HG03159 (cell line): ENCODE data around the gene PREPL.

Experiments
- ATAC-seq: cut with Tn5 transposase; IDR thresholded peaks from one replicate; pipeline ENCODE4 v1.9.1; 2021; ENCODE audit warnings: mild to moderate bottlenecking, moderate library complexity; ENCODE audit not compliant: unreplicated experiment

PREPL gene

GRCh38 chr2:44297431-44297830, 63.9 kb downstream of the PREPL start:
- ATAC-seq = no peak

GRCh38 chr2:44296653-44297052, 64.6 kb downstream of the PREPL start:
- ATAC-seq = no peak

GRCh38 chr2:44295633-44296359, 65.5 kb downstream of the PREPL start:
- ATAC-seq = no peak

- no peak for ATAC-seq
Measured at GRCh38 chr2:44295113-44295512, 66.2 kb downstream of the PREPL start.

GRCh38 chr2:44291281-44292248, 69.7 kb downstream of the PREPL start:
- ATAC-seq = no peak

- ATAC-seq = no peak
Measured at GRCh38 chr2:44290261-44290660, 71.0 kb downstream of the PREPL start.

GRCh38 chr2:44286884-44287638, 74.2 kb downstream of the PREPL start:
- no peak for ATAC-seq

GRCh38 chr2:44286119-44286883, 75.0 kb downstream of the PREPL start:
- ATAC-seq = no peak

GRCh38 chr2:44285174-44285573, 76.1 kb downstream of the PREPL start:
- ATAC-seq = no peak

- no peak for ATAC-seq
Measured at GRCh38 chr2:44283116-44283666, 78.1 kb downstream of the PREPL start.

- no peak for ATAC-seq
Measured at GRCh38 chr2:44280869-44281268, 80.4 kb downstream of the PREPL start.

GRCh38 chr2:44277541-44277940, 83.8 kb downstream of the PREPL start:
- ATAC-seq = no peak

- no peak for ATAC-seq
Measured at GRCh38 chr2:44275927-44276303, 85.4 kb downstream of the PREPL start.

- ATAC-seq = no peak
Measured at GRCh38 chr2:44273596-44273995, 87.7 kb downstream of the PREPL start.

GRCh38 chr2:44273076-44273475, 88.2 kb downstream of the PREPL start:
- no peak for ATAC-seq

- no peak for ATAC-seq
Measured at GRCh38 chr2:44271296-44271695, 90.0 kb downstream of the PREPL start.

GRCh38 chr2:44269831-44270230, 91.5 kb downstream of the PREPL start:
- no peak for ATAC-seq

- no peak for ATAC-seq
Measured at GRCh38 chr2:44267796-44268648, 93.3 kb downstream of the PREPL start.
